Keratinocyte (primary cell): ENCODE measurements around the gene DNAH11.

ENCODE experiments used
- CTCF ChIP-seq, 3 experiments: IDR thresholded peaks in 1 of 3; conservative IDR thresholded peaks in 1 of 3; optimal IDR thresholded peaks in 1 of 3; 2 replicates in 2 of 3; 3 replicates in 1 of 3; pipeline versions ENCODE3 to v1.5.1; 2011; ENCODE audit warnings: low read length in 3 of 3, mild to moderate bottlenecking in 3 of 3, moderate library complexity in 2 of 3, control low read depth in 1 of 3, inconsistent platforms in 1 of 3; ENCODE audit not compliant: insufficient read depth in 2 of 3; ENCODE audit errors: extremely low read depth in 1 of 3
- EZH2 ChIP-seq: IDR thresholded peaks from one replicate; pipeline ENCODE4 v1.6.1; 2012; ENCODE audit warnings: inconsistent platforms, mild to moderate bottlenecking, low read length, moderate library complexity

DNA sequence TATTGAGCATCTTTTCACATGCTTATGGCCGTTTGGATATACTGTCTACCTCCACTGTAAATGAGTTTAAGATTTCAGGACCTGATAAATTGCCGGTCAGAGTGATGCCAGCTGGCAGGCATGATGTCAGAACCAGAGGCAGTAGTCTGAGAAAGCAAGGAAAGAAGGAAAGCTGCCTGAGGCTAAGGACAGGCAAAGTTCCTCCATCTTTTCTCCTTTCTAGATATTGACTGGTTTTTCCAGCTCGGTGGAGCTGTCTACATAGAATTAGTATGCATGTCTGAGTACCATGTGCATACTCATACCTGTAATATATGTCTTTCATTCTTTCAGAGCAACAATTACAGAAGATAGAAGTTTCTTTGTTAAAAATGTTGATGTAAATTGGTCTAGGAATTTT, 350.6 kb downstream of the DNAH11 start:
- TF ChIP-seq CTCF (optimal IDR thresholded peaks at IDR 0.05 in 1 of 3, IDR thresholded peaks at IDR 0.05 in 1 of 3, conservative IDR thresholded peaks at IDR 0.05 in 1 of 3; ENCODE audit: extremely low read depth in 1 of 3, insufficient read depth in 2 of 3, low read length in 3 of 3) (no peak), EZH2 (no peak)
